ENCODE measurements around the gene GIMAP7. TPM values are rescaled to one million over a fixed set of nuclear protein-coding genes. Genes with fewer than 3 reads are reported as not detected.

Gene GIMAP7
- 10 to 100 TPM in 1 of 2 donors, 1 to 10 TPM in 1; 8.0 to 10.1 TPM for polyA plus RNA-seq

DNA sequence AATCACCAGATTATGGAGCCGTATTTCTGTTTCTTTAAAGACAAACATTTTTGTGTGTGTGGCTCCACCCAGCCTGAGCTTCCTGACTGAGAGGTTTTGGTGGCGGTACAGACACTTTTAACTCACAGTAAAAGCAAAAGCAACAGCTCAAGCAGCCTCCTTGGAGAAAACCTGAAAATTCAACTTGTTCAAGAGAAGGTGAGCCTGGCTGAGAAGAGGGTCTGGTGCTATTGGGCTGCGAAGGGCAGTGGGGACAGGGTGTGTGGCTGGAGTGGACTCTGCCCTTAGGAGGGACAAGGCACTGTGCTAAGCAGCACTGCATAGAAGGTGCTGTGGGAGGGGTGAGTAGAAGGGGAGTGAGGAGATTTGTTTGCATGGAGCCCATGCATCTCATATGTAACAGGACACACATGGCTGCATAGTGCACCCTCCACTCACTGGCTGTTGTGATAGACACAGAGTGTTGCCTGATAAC, at the start of gene GIMAP7:
GIMAP7 (plus strand) TSS at position 125 of the 475 bp plus-strand sequence. CDS start 5,103 bp downstream, outside the sequence.
- H3K27me3 ChIP-seq (ENCODE audit: control insufficient read depth in 1 of 2, insufficient read depth in 2 of 2, low read length in 2 of 2), result no peaks in the 10 kb centered on the region
- H3K4me1 ChIP-seq (ENCODE audit: control insufficient read depth in 2 of 2, insufficient read depth in 2 of 2, low read length in 1 of 2), result no peaks in the 10 kb centered on the region
- peak within 1 kb of the TSS; percentile 40 to 45 for H3K4me3 ChIP-seq (ENCODE audit: low read depth in 1 of 2, low read length in 2 of 2)
- H3K9me3 ChIP-seq (ENCODE audit: control insufficient read depth in 2 of 2, insufficient read depth in 1 of 2, low read depth in 1 of 2, low read length in 1 of 2), result no peaks in the 10 kb centered on the region
- H3K36me3 ChIP-seq (ENCODE audit: control insufficient read depth in 2 of 2, insufficient read depth in 2 of 2, low read length in 1 of 2), result no peaks in the 10 kb centered on the region
- peak within 1 kb of the TSS; percentile 47 to 65 for H3K27ac ChIP-seq (ENCODE audit: low read depth in 2 of 2, low read length in 1 of 2)
- WGBS, 2 donors, result 35 to 39% methylated on average over 3 of the region's 3 CpGs

DNA sequence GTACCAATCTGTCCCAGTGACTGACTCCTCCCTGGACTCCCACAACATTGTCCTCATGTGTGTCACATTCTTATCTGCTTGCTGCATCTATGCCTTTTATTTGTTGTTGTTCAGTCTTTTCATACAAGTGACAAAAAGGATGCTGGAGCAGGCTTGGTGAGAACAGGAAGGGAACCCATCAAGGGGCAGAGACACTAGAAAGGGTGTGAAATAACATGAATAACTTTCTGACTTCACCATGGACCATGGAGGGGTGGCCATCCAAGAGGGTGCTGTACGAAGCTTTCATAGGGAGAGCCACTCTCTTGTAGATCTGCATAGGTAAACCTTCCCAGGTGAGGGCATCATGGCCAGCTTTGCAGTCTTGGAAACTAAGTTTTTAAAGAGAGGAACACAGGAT, 49.7 kb upstream of the GIMAP7 start:
- H3K36me3 ChIP-seq (ENCODE audit: control insufficient read depth in 2 of 2, insufficient read depth in 2 of 2, low read length in 1 of 2), result no peaks in the 10 kb centered on the region
- no peaks in the 10 kb centered on the region for H3K9me3 ChIP-seq (ENCODE audit: control insufficient read depth in 2 of 2, insufficient read depth in 1 of 2, low read depth in 1 of 2, low read length in 1 of 2)
- H3K27ac ChIP-seq (ENCODE audit: low read depth in 2 of 2, low read length in 1 of 2), result no peak overlapping the region
- WGBS, 2 donors, result 76 to 84% methylated on average over 1 of the region's 1 CpG
- H3K4me3 ChIP-seq (ENCODE audit: low read depth in 1 of 2, low read length in 2 of 2), result no peak overlapping the region
- H3K27me3 ChIP-seq (ENCODE audit: control insufficient read depth in 1 of 2, insufficient read depth in 2 of 2, low read length in 2 of 2), result no peaks in the 10 kb centered on the region
- H3K4me1 ChIP-seq (ENCODE audit: control insufficient read depth in 2 of 2, insufficient read depth in 2 of 2, low read length in 1 of 2), result no peaks in the 10 kb centered on the region

DNA sequence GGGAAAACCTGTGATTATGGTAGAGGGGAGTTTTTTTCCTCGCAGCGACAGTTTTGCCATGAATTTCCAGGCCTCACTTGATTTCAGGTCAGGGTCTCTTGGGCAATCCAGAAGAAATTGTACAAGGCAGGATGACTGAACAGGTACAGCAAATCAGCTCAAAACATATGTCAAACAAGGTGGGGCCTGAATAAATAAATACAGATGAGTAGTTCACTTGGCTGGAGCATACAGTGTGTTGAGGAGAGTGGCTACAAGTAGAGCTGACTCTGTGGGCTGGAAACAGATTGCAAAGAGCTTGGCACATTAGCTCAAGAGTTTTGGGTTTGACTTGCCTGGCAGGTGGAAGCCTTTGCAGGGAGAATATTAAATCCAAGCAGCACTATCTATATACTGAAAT, 49.3 kb upstream of the GIMAP7 start:
- H3K27me3 ChIP-seq (ENCODE audit: control insufficient read depth in 1 of 2, insufficient read depth in 2 of 2, low read length in 2 of 2), result no peaks in the 10 kb centered on the region
- H3K27ac ChIP-seq (ENCODE audit: low read depth in 2 of 2, low read length in 1 of 2), result no peak overlapping the region
- H3K4me3 ChIP-seq (ENCODE audit: low read depth in 1 of 2, low read length in 2 of 2), result no peak overlapping the region
- WGBS, 2 donors, result 96 to 98% methylated on average over 2 of the region's 2 CpGs
- H3K4me1 ChIP-seq (ENCODE audit: control insufficient read depth in 2 of 2, insufficient read depth in 2 of 2, low read length in 1 of 2), result no peaks in the 10 kb centered on the region
- H3K36me3 ChIP-seq (ENCODE audit: control insufficient read depth in 2 of 2, insufficient read depth in 2 of 2, low read length in 1 of 2), result no peaks in the 10 kb centered on the region
- H3K9me3 ChIP-seq (ENCODE audit: control insufficient read depth in 2 of 2, insufficient read depth in 1 of 2, low read depth in 1 of 2, low read length in 1 of 2), result no peaks in the 10 kb centered on the region

DNA sequence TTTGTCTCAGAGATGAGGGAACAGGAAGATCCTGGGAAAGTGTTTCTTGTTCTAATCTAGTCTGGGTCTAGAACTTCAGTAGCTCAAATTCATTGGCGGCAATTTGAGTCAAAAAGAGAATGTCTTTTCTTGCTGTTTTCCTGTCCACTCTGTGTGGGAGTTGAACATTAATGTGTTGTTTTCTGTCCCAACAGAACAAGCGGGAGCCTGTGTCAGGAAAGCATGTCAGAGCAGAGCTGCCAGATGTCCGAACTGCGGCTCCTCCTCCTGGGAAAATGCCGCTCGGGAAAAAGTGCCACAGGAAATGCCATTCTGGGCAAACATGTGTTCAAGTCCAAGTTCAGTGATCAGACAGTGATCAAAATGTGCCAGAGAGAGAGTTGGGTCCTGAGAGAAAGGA, 48.2 kb upstream of the GIMAP7 start:
- no peaks in the 10 kb centered on the region for H3K4me1 ChIP-seq (ENCODE audit: control insufficient read depth in 2 of 2, insufficient read depth in 2 of 2, low read length in 1 of 2)
- H3K27ac ChIP-seq (ENCODE audit: low read depth in 2 of 2, low read length in 1 of 2), result no peak overlapping the region
- no peaks in the 10 kb centered on the region for H3K36me3 ChIP-seq (ENCODE audit: control insufficient read depth in 2 of 2, insufficient read depth in 2 of 2, low read length in 1 of 2)
- H3K9me3 ChIP-seq (ENCODE audit: control insufficient read depth in 2 of 2, insufficient read depth in 1 of 2, low read depth in 1 of 2, low read length in 1 of 2), result no peaks in the 10 kb centered on the region
- no peak overlapping the region for H3K4me3 ChIP-seq (ENCODE audit: low read depth in 1 of 2, low read length in 2 of 2)
- no peaks in the 10 kb centered on the region for H3K27me3 ChIP-seq (ENCODE audit: control insufficient read depth in 1 of 2, insufficient read depth in 2 of 2, low read length in 2 of 2)
- 53 to 65% methylated on average over 6 of the region's 6 CpGs for WGBS, 2 donors

DNA sequence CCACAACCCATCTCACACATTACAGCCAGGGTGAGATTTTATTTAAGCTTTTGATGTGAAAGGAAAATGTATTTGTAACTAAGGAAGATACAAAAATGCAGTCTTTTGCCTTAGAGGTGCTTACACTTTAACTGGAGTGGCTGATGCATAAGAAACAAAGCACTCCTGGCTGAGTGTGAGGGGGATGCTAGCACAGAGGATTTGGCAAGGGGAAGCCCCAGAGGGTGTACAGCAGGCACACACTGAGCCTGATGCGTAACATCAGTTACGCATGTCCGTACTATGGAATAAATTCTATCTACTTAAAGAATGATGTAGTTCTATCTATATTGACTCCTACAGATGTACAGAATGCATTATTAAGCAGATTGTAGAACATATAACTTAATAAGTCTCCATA, 46.4 kb upstream of the GIMAP7 start:
- Histone ChIP-seq H3K4me1 (ENCODE audit: control insufficient read depth in 2 of 2, insufficient read depth in 2 of 2, low read length in 1 of 2) (no peaks in the 10 kb centered on the region), H3K9me3 (ENCODE audit: control insufficient read depth in 2 of 2, insufficient read depth in 1 of 2, low read depth in 1 of 2, low read length in 1 of 2) (no peaks in the 10 kb centered on the region), H3K36me3 (ENCODE audit: control insufficient read depth in 2 of 2, insufficient read depth in 2 of 2, low read length in 1 of 2) (no peaks in the 10 kb centered on the region), H3K27ac (ENCODE audit: low read depth in 2 of 2, low read length in 1 of 2) (no peak overlapping the region), H3K4me3 (ENCODE audit: low read depth in 1 of 2, low read length in 2 of 2) (no peak overlapping the region), H3K27me3 (ENCODE audit: control insufficient read depth in 1 of 2, insufficient read depth in 2 of 2, low read length in 2 of 2) (no peaks in the 10 kb centered on the region)
- 91 to 94% methylated on average over 3 of the region's 3 CpGs for WGBS, 2 donors

DNA sequence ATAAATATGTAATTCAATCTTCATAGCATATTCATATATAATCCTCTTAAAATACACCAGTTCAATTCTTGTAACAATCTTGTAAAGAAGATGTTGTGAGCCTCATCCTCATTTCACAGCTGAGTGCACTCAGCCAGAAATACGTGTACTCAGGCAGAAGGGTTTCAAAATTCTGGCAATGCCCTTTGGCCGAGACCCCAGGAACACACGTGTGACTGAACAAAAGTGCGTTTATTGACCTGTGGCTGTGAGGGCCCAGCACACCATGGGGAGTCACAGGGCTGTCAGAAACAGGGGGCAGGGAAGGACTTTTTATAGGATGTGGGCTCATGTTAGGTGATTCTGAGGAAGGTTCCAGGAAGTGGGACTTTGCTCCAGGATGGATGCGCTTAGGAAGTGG, 42.8 kb upstream of the GIMAP7 start:
- Histone ChIP-seq H3K27me3 (ENCODE audit: control insufficient read depth in 1 of 2, insufficient read depth in 2 of 2, low read length in 2 of 2) (no peaks in the 10 kb centered on the region), H3K4me1 (ENCODE audit: control insufficient read depth in 2 of 2, insufficient read depth in 2 of 2, low read length in 1 of 2) (no peaks in the 10 kb centered on the region), H3K27ac (ENCODE audit: low read depth in 2 of 2, low read length in 1 of 2) (no peak overlapping the region), H3K36me3 (ENCODE audit: control insufficient read depth in 2 of 2, insufficient read depth in 2 of 2, low read length in 1 of 2) (no peaks in the 10 kb centered on the region), H3K9me3 (ENCODE audit: control insufficient read depth in 2 of 2, insufficient read depth in 1 of 2, low read depth in 1 of 2, low read length in 1 of 2) (no peaks in the 10 kb centered on the region), H3K4me3 (ENCODE audit: low read depth in 1 of 2, low read length in 2 of 2) (no peak overlapping the region)
- WGBS, 2 donors, result 68 to 70% methylated on average over 5 of the region's 5 CpGs

DNA sequence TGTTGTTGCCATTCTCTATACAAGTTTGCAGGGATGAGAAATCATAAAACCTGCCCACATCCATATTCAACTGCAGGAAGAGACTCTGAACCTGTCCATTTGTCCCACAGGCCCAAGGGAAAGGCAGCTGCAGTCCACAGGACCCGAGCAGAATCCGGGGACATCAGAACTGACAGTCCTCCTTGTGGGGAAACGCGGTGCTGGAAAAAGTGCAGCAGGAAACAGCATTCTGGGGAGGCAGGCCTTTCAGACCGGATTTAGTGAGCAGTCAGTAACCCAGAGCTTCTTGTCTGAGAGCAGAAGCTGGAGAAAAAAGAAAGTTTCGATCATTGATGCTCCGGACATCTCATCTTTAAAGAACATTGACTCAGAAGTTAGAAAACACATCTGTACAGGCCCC, 40.8 kb upstream of the GIMAP7 start:
- Histone ChIP-seq H3K4me1 (ENCODE audit: control insufficient read depth in 2 of 2, insufficient read depth in 2 of 2, low read length in 1 of 2) (no peaks in the 10 kb centered on the region), H3K36me3 (ENCODE audit: control insufficient read depth in 2 of 2, insufficient read depth in 2 of 2, low read length in 1 of 2) (no peaks in the 10 kb centered on the region), H3K9me3 (ENCODE audit: control insufficient read depth in 2 of 2, insufficient read depth in 1 of 2, low read depth in 1 of 2, low read length in 1 of 2) (no peaks in the 10 kb centered on the region), H3K27me3 (ENCODE audit: control insufficient read depth in 1 of 2, insufficient read depth in 2 of 2, low read length in 2 of 2) (no peaks in the 10 kb centered on the region), H3K27ac (ENCODE audit: low read depth in 2 of 2, low read length in 1 of 2) (no peak overlapping the region), H3K4me3 (ENCODE audit: low read depth in 1 of 2, low read length in 2 of 2) (no peak overlapping the region)
- WGBS, 2 donors, result 83% methylated on average over 7 of the region's 7 CpGs

DNA sequence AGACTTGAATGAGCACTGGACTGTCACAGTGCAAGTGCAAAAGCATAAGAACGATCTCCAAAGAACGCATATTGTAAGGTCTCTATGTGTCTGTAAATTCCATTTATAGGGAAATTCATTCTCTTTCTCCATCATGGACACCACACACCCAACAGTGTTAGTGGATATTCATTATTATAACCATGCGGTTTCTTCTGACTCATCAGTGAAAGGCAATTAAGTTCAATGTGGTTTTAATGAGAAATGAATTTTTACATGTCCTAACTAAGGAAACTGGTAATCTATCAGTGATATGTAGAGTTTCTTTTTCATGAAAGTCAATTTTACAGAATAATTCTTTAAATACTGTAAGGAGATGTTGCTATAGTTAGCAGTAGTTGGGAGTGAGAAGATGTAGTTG, 38.4 kb upstream of the GIMAP7 start:
- no peaks in the 10 kb centered on the region for H3K9me3 ChIP-seq (ENCODE audit: control insufficient read depth in 2 of 2, insufficient read depth in 1 of 2, low read depth in 1 of 2, low read length in 1 of 2)

DNA sequence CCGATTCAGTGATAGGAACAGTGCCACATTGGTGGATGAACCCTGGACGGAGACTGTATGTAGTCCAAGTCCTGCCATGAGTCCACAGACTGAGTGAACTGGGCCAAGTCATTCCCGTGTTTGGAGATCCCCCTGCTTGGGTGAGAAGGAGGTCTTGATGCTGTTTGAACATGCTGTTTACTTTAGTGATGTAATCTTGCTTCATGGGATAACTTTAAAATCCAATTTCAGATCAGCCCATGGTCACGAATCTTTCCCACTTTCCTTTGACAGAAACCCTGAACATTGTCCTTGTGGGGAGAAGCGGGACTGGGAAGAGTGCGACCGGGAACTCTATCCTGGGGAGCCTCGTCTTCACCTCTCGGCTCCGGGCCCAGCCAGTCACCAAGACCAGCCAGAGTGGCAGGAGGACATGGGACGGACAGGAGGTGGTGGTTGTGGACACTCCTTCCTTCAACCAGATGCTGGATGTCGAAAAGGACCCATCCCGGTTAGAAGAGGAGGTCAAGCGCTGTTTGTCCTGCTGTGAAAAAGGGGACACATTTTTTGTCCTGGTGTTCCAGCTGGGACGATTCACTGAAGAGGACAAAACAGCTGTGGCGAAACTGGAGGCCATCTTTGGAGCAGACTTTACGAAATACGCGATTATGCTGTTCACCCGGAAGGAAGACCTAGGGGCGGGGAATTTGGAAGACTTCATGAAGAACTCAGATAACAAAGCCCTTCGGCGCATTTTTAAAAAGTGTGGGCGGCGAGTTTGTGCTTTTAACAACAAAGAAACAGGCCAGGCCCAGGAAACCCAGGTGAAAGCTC, 37.6 kb upstream of the GIMAP7 start:
- H3K36me3 ChIP-seq (ENCODE audit: control insufficient read depth in 2 of 2, insufficient read depth in 2 of 2, low read length in 1 of 2), result no peaks in the 10 kb centered on the region
- no peak overlapping the region for H3K27ac ChIP-seq (ENCODE audit: low read depth in 2 of 2, low read length in 1 of 2)
- H3K4me3 ChIP-seq (ENCODE audit: low read depth in 1 of 2, low read length in 2 of 2), result no peak overlapping the region
- WGBS, 2 donors, result 88% methylated on average over 25 of the region's 25 CpGs
- H3K4me1 ChIP-seq (ENCODE audit: control insufficient read depth in 2 of 2, insufficient read depth in 2 of 2, low read length in 1 of 2), result peaks cover 0 to under 1% of the 10 kb centered on the region in 2 donors
- H3K27me3 ChIP-seq (ENCODE audit: control insufficient read depth in 1 of 2, insufficient read depth in 2 of 2, low read length in 2 of 2), result no peaks in the 10 kb centered on the region
- H3K9me3 ChIP-seq (ENCODE audit: control insufficient read depth in 2 of 2, insufficient read depth in 1 of 2, low read depth in 1 of 2, low read length in 1 of 2), result no peaks in the 10 kb centered on the region

More for the DNA sequence above, 38.4 kb upstream of the GIMAP7 start:
- H3K4me3 ChIP-seq (ENCODE audit: low read depth in 1 of 2, low read length in 2 of 2), result no peak overlapping the region
- H3K27me3 ChIP-seq (ENCODE audit: control insufficient read depth in 1 of 2, insufficient read depth in 2 of 2, low read length in 2 of 2), result no peaks in the 10 kb centered on the region
- 81 to 82% methylated on average over 3 of the region's 3 CpGs for WGBS, 2 donors
- no peak overlapping the region for H3K27ac ChIP-seq (ENCODE audit: low read depth in 2 of 2, low read length in 1 of 2)
- no peaks in the 10 kb centered on the region for H3K36me3 ChIP-seq (ENCODE audit: control insufficient read depth in 2 of 2, insufficient read depth in 2 of 2, low read length in 1 of 2)
- H3K4me1 ChIP-seq (ENCODE audit: control insufficient read depth in 2 of 2, insufficient read depth in 2 of 2, low read length in 1 of 2), result no peaks in the 10 kb centered on the region
